Measurements from ENCODE around the gene ABCA2.

ABCA2 gene

DNA sequence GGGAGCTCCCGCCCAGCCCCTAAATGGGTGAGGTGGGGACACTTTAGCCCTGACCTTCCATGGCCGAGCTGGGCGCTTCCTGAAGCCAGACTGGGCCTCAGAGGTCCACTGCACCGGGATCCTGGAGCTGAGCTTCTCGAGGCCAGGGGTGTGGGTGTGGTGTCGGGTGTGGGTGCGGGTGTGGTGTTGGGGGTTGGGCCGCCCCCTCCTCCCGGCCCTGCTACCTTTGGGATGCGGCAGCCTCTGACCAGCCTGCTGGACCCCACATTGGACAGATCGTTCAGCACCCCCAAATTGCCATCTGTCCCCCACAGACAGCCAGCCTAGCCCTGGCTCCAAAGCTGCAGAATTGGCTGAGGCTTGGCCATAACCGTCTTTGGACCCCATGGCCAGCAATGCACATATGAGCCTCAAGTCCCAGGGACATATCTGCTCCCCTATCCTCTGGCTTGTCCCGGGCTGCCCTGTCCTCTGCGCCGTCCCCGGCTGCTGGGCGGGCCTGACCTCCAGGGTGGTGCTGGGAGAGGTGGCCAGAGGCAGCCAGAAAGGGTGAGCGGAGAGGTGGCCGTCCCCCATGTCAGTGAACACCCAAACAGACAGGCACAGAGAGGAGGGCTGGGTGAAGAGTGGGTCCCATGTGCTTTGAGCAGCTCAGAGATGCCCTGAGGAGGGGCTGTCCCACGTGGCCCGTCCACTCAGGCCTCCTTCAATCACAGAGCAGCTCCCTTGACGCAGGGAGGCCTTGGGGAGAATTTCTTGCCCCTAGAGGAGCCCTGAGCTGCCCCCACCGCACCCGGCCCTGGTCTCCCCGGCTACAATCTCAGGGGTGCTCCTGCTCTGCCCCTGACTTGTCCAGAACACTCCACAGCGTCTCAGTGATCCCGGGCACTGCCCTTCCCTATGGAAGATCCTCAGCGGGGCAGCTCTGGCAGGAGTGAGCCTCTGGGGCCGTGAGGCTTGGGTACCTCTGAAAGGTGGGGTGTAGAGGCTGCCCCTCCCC, 54.1 kb downstream of the ABCA2 start:
- Histone ChIP-seq H3K4me3 (ENCODE audit: low read depth, low read length) (no peak overlapping the region), H3K4me1 (ENCODE audit: control insufficient read depth, insufficient read depth, low read length, unreplicated experiment) (no peaks in the 10 kb centered on the region), H3K27ac (ENCODE audit: low read depth, low read length) (no peak overlapping the region), H3K27me3 (ENCODE audit: insufficient read depth, low read length) (no peaks in the 10 kb centered on the region), H3K36me3 (ENCODE audit: insufficient read depth, low read length) (no peaks in the 10 kb centered on the region), H2AFZ (ENCODE audit: low read length, unreplicated experiment) (no peak overlapping the region), H3K79me2 (ENCODE audit: control insufficient read depth, insufficient read depth, low read length, unreplicated experiment) (no peaks in the 10 kb centered on the region)

DNA sequence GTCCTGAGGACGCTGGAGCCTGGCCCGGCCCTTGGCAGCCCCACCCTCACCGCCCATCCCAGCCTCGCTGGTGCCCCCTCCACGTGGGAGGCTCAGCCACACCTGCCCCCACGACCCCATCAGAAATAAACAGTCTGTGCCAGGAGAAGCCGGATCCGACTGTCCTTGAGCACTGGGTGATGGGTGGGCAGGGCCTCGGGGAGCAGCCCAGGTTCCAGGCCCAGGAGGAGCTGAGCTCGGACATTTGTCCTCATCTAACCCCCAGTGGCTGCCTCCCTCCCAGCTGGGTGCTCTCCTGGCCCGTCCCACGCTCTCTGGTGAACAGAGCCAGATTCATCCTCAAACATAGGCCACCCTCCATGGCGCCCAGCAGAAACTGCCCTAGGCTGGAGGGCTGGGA, 55.3 kb downstream of the ABCA2 start:
- Histone ChIP-seq H2AFZ (ENCODE audit: low read length, unreplicated experiment) (no peak overlapping the region), H3K4me1 (ENCODE audit: control insufficient read depth, insufficient read depth, low read length, unreplicated experiment) (no peaks in the 10 kb centered on the region), H3K27ac (ENCODE audit: low read depth, low read length) (no peak overlapping the region), H3K4me3 (ENCODE audit: low read depth, low read length) (no peak overlapping the region), H3K27me3 (ENCODE audit: insufficient read depth, low read length) (no peaks in the 10 kb centered on the region), H3K36me3 (ENCODE audit: insufficient read depth, low read length) (no peaks in the 10 kb centered on the region), H3K79me2 (ENCODE audit: control insufficient read depth, insufficient read depth, low read length, unreplicated experiment) (no peaks in the 10 kb centered on the region)

DNA sequence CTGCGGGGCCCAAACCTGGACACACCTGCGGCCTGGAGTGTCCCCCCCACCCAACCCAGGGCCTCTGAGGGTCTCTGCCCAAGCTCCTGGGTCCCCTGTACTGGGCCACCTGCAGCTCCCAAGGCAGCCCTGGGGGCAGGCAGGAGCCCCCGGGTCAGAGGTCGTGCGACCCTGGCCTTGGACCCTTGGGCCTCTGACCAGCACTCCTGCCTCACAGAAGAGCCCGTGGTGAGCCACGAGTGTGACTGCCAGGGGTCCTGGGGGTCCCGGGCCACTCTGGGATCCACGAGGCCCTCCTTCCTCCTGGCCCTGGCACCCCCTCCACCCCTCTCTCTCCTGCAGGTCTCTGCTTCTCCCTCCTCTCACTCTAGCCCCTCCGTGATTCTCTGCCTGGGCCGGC, 55.7 kb downstream of the ABCA2 start:
- no peaks in the 10 kb centered on the region for H3K27me3 ChIP-seq (ENCODE audit: insufficient read depth, low read length)

DNA sequence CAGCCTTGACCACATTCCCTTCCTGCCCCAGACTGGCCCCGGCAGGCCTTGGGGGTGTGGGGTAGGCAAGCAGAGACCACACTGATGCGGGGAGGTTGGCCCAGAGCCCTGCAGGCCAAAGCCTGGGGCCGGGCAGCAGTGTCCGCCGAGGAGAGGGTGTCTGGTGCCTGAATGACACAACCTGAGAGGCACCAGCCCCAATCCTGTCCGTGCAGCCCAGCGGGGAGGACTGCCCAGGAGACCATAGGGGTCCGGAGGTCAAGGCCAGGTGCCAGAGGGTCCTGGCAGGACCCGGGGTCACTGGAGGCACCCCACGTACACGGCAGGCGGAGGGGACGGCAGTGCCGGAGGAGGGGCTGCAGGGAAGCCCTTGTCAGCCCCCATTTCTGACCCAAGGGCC, 56.3 kb downstream of the ABCA2 start:
- Histone ChIP-seq H3K4me1 (ENCODE audit: control insufficient read depth, insufficient read depth, low read length, unreplicated experiment) (no peaks in the 10 kb centered on the region), H2AFZ (ENCODE audit: low read length, unreplicated experiment) (no peak overlapping the region), H3K27me3 (ENCODE audit: insufficient read depth, low read length) (no peaks in the 10 kb centered on the region), H3K27ac (ENCODE audit: low read depth, low read length) (no peak overlapping the region), H3K36me3 (ENCODE audit: insufficient read depth, low read length) (no peaks in the 10 kb centered on the region), H3K79me2 (ENCODE audit: control insufficient read depth, insufficient read depth, low read length, unreplicated experiment) (no peaks in the 10 kb centered on the region), H3K4me3 (ENCODE audit: low read depth, low read length) (no peak overlapping the region)

More for the DNA sequence above, 55.7 kb downstream of the ABCA2 start:
- Histone ChIP-seq H3K27ac (ENCODE audit: low read depth, low read length) (no peak overlapping the region), H3K4me3 (ENCODE audit: low read depth, low read length) (no peak overlapping the region), H2AFZ (ENCODE audit: low read length, unreplicated experiment) (no peak overlapping the region), H3K79me2 (ENCODE audit: control insufficient read depth, insufficient read depth, low read length, unreplicated experiment) (no peaks in the 10 kb centered on the region), H3K4me1 (ENCODE audit: control insufficient read depth, insufficient read depth, low read length, unreplicated experiment) (no peaks in the 10 kb centered on the region), H3K36me3 (ENCODE audit: insufficient read depth, low read length) (no peaks in the 10 kb centered on the region)

DNA sequence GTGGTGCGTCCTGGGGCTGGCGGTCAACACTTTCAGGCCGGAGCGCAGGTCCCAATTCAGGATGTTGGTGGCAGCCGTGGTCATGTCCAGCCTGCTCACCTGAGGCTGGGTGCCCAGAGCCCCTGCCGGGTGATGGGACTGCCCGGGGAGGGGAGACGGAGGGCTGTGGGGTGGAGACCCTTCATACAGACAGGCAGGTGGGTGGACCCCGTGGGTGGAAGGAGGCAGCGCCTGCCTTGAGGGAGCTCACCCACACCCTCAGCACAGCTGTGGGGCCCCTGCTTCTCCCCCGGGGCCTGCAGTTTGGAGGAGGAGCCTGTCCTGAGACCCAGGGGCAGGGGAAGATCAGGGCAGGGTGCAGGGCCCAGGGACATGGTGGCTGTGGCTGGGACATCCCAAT, 57.7 kb downstream of the ABCA2 start:
- Histone ChIP-seq H3K27ac (ENCODE audit: low read depth, low read length) (no peak overlapping the region), H2AFZ (ENCODE audit: low read length, unreplicated experiment) (no peak overlapping the region), H3K36me3 (ENCODE audit: insufficient read depth, low read length) (no peaks in the 10 kb centered on the region), H3K27me3 (ENCODE audit: insufficient read depth, low read length) (no peaks in the 10 kb centered on the region), H3K4me3 (ENCODE audit: low read depth, low read length) (no peak overlapping the region), H3K4me1 (ENCODE audit: control insufficient read depth, insufficient read depth, low read length, unreplicated experiment) (peaks cover 5% of the 10 kb centered on the region), H3K79me2 (ENCODE audit: control insufficient read depth, insufficient read depth, low read length, unreplicated experiment) (no peaks in the 10 kb centered on the region)

DNA sequence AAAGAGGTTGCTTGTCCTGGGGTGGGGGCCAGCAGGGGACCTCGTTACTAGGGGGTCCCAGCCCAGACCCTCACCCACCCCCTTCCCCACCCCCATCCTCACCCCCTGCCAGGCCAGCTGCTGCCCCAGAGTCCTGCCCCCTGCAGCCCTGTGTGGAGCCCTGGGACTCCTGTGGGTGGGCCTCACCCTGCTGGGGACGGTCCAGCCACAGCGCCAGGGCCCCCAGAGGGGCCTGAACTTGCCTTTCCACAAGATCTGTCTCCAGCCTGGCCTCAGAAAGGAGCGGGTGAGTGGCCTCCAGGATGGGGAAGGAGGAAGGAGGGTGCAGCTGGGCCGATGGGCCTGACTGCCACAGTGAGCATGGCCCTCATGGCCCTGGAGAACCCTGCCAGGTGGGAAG, 58.3 kb downstream of the ABCA2 start:
- Histone ChIP-seq H3K27ac (ENCODE audit: low read depth, low read length) (no peak overlapping the region), H2AFZ (ENCODE audit: low read length, unreplicated experiment) (no peak overlapping the region), H3K27me3 (ENCODE audit: insufficient read depth, low read length) (no peaks in the 10 kb centered on the region), H3K79me2 (ENCODE audit: control insufficient read depth, insufficient read depth, low read length, unreplicated experiment) (no peaks in the 10 kb centered on the region), H3K4me3 (ENCODE audit: low read depth, low read length) (no peak overlapping the region), H3K36me3 (ENCODE audit: insufficient read depth, low read length) (no peaks in the 10 kb centered on the region), H3K4me1 (ENCODE audit: control insufficient read depth, insufficient read depth, low read length, unreplicated experiment) (peaks cover 5% of the 10 kb centered on the region)

DNA sequence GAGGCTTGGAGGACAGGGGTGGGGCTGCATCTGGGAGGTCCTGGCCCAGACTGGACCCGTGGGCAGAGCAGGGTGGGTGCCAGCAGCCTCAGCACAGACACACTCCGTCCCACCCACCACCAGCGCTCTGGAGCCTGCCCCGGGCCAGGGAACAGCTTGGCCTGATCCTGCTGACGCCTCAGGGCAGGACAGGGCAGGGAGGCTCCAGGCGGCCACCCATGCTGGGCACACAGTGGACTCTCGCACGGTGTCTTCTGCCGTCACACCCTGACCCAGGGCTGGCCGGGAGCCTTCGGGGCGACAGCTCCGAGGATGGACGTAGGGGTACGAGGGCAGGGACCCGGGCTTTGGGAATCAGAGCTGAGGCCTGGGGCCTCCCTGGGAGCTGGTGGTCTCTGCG, 58.9 kb downstream of the ABCA2 start:
- H3K4me3 ChIP-seq (ENCODE audit: low read depth, low read length), result no peak overlapping the region
- no peaks in the 10 kb centered on the region for H3K36me3 ChIP-seq (ENCODE audit: insufficient read depth, low read length)
- no peak overlapping the region for H2AFZ ChIP-seq (ENCODE audit: low read length, unreplicated experiment)
- no peaks in the 10 kb centered on the region for H3K27me3 ChIP-seq (ENCODE audit: insufficient read depth, low read length)
- no peaks in the 10 kb centered on the region for H3K79me2 ChIP-seq (ENCODE audit: control insufficient read depth, insufficient read depth, low read length, unreplicated experiment)
- peaks cover 5% of the 10 kb centered on the region for H3K4me1 ChIP-seq (ENCODE audit: control insufficient read depth, insufficient read depth, low read length, unreplicated experiment)
- no peak overlapping the region for H3K27ac ChIP-seq (ENCODE audit: low read depth, low read length)

DNA sequence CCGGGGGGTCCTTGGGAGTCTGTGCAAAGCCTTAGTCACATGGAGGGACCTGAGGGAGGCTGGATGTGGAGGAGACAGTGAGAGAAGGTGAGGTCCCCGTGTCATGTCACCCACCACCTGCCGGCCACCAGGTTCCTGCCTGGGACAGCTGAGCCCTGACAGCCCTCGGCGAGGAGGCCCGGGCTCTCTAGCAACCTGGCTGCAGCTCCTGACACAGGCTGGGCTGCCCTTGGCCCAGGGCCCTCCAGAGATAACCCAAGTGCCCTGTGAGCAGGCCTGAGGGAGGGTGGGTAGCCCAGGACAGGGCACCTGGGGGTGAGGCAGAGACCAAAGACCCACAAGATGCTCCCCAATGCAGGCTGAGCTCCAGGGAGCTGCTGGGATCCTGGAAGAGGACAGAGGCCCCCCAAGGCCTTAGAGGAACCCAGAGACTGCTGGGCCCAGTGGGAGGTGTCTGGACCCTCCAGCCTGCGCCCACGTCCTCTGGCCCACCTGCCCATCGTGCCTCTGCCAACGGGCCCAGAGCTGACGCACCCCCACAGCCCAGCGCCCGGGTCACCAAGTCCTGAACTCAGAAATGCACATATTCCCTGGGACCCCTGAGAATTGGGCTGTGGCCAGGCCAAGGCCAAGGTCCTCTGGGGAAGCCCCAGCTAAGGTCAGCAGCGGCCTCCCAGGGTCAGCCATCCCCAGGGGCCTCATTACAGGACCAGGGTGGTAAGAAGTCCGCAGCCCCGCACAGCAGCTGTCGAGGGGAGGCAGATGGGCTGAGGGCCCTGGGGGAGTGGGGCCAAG, 59.5 kb downstream of the ABCA2 start:
- H3K27ac ChIP-seq (ENCODE audit: low read depth, low read length), result no peak overlapping the region
- no peak overlapping the region for H3K4me3 ChIP-seq (ENCODE audit: low read depth, low read length)
- H3K79me2 ChIP-seq (ENCODE audit: control insufficient read depth, insufficient read depth, low read length, unreplicated experiment), result no peaks in the 10 kb centered on the region
- no peaks in the 10 kb centered on the region for H3K36me3 ChIP-seq (ENCODE audit: insufficient read depth, low read length)
- peaks cover 5% of the 10 kb centered on the region for H3K4me1 ChIP-seq (ENCODE audit: control insufficient read depth, insufficient read depth, low read length, unreplicated experiment)
- H2AFZ ChIP-seq (ENCODE audit: low read length, unreplicated experiment), result no peak overlapping the region
- H3K27me3 ChIP-seq (ENCODE audit: insufficient read depth, low read length), result no peaks in the 10 kb centered on the region

DNA sequence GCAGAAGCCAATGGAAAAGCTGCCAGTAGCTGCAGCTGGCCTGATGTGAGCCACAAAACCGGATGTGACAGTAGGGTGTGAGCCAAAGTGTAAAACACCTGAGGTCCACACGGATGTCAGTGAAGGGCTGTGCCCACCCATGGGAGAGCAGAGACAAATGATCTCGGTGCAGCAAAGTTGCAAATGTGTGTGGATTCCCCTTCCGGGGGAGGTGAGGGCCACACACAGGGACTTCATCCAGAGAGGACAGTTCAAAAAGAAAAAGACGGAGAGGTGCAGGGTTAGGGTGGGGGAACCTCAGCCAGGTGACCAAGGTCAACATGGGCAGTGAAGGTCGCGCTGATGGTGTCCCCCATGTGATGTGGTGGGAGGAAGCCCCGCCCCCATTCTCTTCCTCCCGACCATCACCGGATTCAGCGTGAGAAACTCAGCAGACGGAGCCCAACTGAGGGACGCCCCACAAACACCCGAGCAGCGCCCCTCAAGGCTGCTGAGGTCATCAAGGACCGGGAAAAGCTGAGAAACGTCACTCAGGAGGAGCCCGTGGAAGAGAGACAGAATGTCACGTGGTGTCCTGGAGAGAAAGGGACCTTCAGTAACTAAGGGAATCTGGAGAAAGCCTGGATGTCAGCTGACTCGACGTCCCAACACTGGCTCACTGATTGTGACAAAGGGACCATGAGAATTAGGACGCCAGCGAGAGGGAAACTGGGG, 62.1 kb downstream of the ABCA2 start:
- Histone ChIP-seq H3K4me3 (ENCODE audit: low read depth, low read length) (no peak overlapping the region), H3K4me1 (ENCODE audit: control insufficient read depth, insufficient read depth, low read length, unreplicated experiment) (peaks cover 5% of the 10 kb centered on the region), H3K79me2 (ENCODE audit: control insufficient read depth, insufficient read depth, low read length, unreplicated experiment) (no peaks in the 10 kb centered on the region), H2AFZ (ENCODE audit: low read length, unreplicated experiment) (no peak overlapping the region), H3K27me3 (ENCODE audit: insufficient read depth, low read length) (no peaks in the 10 kb centered on the region), H3K27ac (ENCODE audit: low read depth, low read length) (no peak overlapping the region), H3K36me3 (ENCODE audit: insufficient read depth, low read length) (no peaks in the 10 kb centered on the region)

DNA sequence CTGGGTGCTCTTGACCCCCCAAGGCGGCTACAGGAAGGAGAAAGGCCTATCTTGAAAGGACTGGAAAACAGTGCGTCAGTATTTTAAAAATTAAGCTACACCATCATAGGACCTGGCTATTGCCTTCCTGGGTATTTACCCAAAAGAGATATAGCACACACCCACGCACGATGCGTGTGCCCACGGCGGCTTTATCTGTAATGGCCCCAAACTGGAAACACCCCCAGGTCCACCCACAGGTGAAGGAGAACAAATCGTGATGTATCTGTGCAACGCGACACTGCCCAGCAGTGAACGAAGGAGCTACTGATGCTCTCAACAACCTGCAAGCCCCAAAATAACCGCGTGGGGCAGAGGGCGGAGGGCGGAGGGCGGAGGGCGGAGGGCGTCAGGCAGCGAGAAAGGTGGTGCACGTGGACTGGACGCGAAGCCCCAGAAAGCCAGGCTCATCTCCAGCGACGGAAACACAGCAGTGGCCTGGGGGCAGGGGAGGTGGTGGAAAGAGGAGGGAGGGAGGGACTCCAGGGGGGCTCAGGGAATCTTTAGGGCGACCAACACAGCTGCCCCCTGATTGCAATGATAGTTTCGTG, 63.1 kb downstream of the ABCA2 start:
- no peak overlapping the region for H3K27ac ChIP-seq (ENCODE audit: low read depth, low read length)
- no peaks in the 10 kb centered on the region for H3K27me3 ChIP-seq (ENCODE audit: insufficient read depth, low read length)
- peaks cover 5% of the 10 kb centered on the region for H3K4me1 ChIP-seq (ENCODE audit: control insufficient read depth, insufficient read depth, low read length, unreplicated experiment)
- no peak overlapping the region for H2AFZ ChIP-seq (ENCODE audit: low read length, unreplicated experiment)
- H3K79me2 ChIP-seq (ENCODE audit: control insufficient read depth, insufficient read depth, low read length, unreplicated experiment), result no peaks in the 10 kb centered on the region
- no peaks in the 10 kb centered on the region for H3K36me3 ChIP-seq (ENCODE audit: insufficient read depth, low read length)
- no peak overlapping the region for H3K4me3 ChIP-seq (ENCODE audit: low read depth, low read length)
